Kidney capillary endothelial cell (primary cell): ENCODE data around the gene GDI2.
"Not testable (repeated sequence)": the region's sequence is repeated elsewhere in the genome, so short reads cannot be mapped to it uniquely, and the experiment has no call there.

ENCODE experiments used
- DNase-seq: peaks from one replicate; pipeline ENCODE4 v3.0.0-alpha.2; 2018; ENCODE audit warnings: low spot score

The GDI2 gene

GRCh38 chr10:5782174-5782573 is 31.1 kb downstream of the GDI2 start:
- DNase-seq, result no peak

- DNase-seq, result no peak
Measured at GRCh38 chr10:5779730-5780129, 33.5 kb downstream of the GDI2 start.

GRCh38 chr10:5777758-5778157 is 35.5 kb downstream of the GDI2 start:
- DNase-seq, result not testable (repeated sequence)

- DNase-seq, result no peak
Measured at GRCh38 chr10:5776881-5777197, 36.4 kb downstream of the GDI2 start.

- no peak for DNase-seq
Measured at GRCh38 chr10:5776136-5776880, 36.9 kb downstream of the GDI2 start.

- DNase-seq, result no peak
Measured at GRCh38 chr10:5775685-5776084, 37.5 kb downstream of the GDI2 start.

- no peak for DNase-seq
Measured at GRCh38 chr10:5774987-5775620, 38.1 kb downstream of the GDI2 start.

GRCh38 chr10:5766189-5766588 is 47.0 kb downstream of the GDI2 start:
- no peak for DNase-seq

- no peak for DNase-seq
Measured at GRCh38 chr10:5765617-5766016, 47.6 kb downstream of the GDI2 start.

GRCh38 chr10:5764422-5765297 is 48.6 kb downstream of the GDI2 start:
- no peak for DNase-seq

GRCh38 chr10:5762531-5762930 is 50.7 kb downstream of the GDI2 start:
- DNase-seq, result no peak

- no peak for DNase-seq
Measured at GRCh38 chr10:5761220-5761619, 52.0 kb downstream of the GDI2 start.

GRCh38 chr10:5760515-5760914 is 52.7 kb downstream of the GDI2 start:
- no peak for DNase-seq

GRCh38 chr10:5758927-5759326 is 54.3 kb downstream of the GDI2 start:
- DNase-seq, result no peak

- DNase-seq, result no peak
Measured at GRCh38 chr10:5757766-5758517, 55.3 kb downstream of the GDI2 start.

GRCh38 chr10:5752301-5752871 is 60.8 kb downstream of the GDI2 start:
- no peak for DNase-seq

GRCh38 chr10:5751601-5752253 is 61.5 kb downstream of the GDI2 start:
- no peak for DNase-seq

- no peak for DNase-seq
Measured at GRCh38 chr10:5748394-5748803, 64.8 kb downstream of the GDI2 start.

GRCh38 chr10:5746197-5746596 is 67.0 kb downstream of the GDI2 start:
- DNase-seq, result no peak

GRCh38 chr10:5744849-5745248 is 68.4 kb downstream of the GDI2 start:
- no peak for DNase-seq

- no peak for DNase-seq
Measured at GRCh38 chr10:5743736-5744135, 69.5 kb downstream of the GDI2 start.
